ENCODE data around the gene E2F6. TPM values are rescaled to one million over a fixed set of nuclear protein-coding genes. Genes with fewer than 3 reads are reported as not detected.

Gene E2F6
- total and polyA plus RNA-seq, 2 of the 8 experiments (the other 6 are each of a cell fraction or from before 2014, with no cell fraction given): 8.3 to 14.9 TPM

DNA sequence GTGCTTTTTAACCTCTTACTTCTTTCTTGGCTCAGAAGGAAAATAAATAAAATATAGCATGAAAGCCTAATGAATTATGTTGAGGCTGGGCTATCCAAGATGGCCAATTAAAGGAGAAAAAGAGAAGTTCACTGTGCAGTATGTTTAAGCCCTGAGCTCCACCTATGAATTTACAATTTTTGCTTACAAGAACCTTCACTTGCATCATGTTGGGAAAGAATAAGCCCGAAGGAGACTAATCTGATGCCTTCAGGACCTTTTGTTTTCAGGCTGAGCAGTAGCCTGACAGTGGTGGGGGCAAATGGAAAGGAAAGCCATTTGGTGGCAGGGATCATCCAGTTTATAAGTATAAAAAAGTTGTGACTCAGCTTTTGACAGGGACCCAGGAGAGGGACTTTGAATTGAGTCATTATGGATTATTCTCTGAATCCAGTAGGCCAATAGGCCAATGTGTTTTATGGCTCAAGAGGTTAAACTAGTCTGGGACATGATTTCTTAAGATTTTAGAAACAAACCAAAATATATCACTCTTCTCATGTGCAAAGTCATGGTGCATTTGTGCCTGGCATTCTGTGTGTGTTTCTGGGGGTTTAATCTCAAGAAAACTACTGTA, 56.9 kb downstream of the E2F6 start:
- H2BK15ac ChIP-seq (ENCODE audit: low read length): no peak overlapping the region
- H3K56ac ChIP-seq (replicated peaks; ENCODE audit: insufficient read length, low read depth, low read length): no peak overlapping the region
- H3K23me2 ChIP-seq (ENCODE audit: low read depth, low read length): no peaks in the 10 kb centered on the region
- H3K27me3 ChIP-seq (replicated peaks in 1 of 4; ENCODE audit: control insufficient read depth in 3 of 4, extremely low read depth in 1 of 4, insufficient read depth in 3 of 4, low read length in 3 of 4): no peaks in the 10 kb centered on the region
- no peak overlapping the region for H3K18ac ChIP-seq (ENCODE audit: extremely low read depth, low read length)
- H3K36me3 ChIP-seq (ENCODE audit: control insufficient read depth in 2 of 4, insufficient read depth in 4 of 4, low read length in 3 of 4): no peaks in the 10 kb centered on the region
- H4K5ac ChIP-seq (ENCODE audit: insufficient read length, low read depth, low read length): no peak overlapping the region
- no peak overlapping the region for H3K27ac ChIP-seq (ENCODE audit: low read depth, low read length)
- no peaks in the 10 kb centered on the region for H4K20me1 ChIP-seq (replicated peaks in 1 of 2; ENCODE audit: control insufficient read depth in 1 of 2, insufficient read depth in 2 of 2, low read length in 2 of 2)
- no peak for FAIRE-seq
- H3K4me3 ChIP-seq (ENCODE audit: extremely low read depth in 1 of 4, insufficient read depth in 2 of 4, low read depth in 3 of 4, low read length in 4 of 4): no peak overlapping the region
- H2AK5ac ChIP-seq (ENCODE audit: low read depth, low read length): no peak overlapping the region
- no peak overlapping the region for H3K9ac ChIP-seq (replicated peaks in 1 of 4; ENCODE audit: extremely low read depth in 1 of 4, low read depth in 3 of 4, low read length in 3 of 4)
- H2BK120ac ChIP-seq (replicated peaks; ENCODE audit: low read depth, low read length): no peak overlapping the region
- no peaks in the 10 kb centered on the region for H3K9me3 ChIP-seq (ENCODE audit: insufficient read depth in 2 of 2, low read depth in 1 of 2, low read length in 1 of 2)
- H3K23ac ChIP-seq (ENCODE audit: insufficient read length): no peak overlapping the region
- ChIA-PET CTCF (ENCODE audit: partially characterized antibody) (interaction anchor here (0.6 to 3.2 kb wide), 8 partner anchors 9 to 277 kb away, joined by 3 to 12 read pairs (median 6); a partner anchor contains a TSS), POLR2A (ENCODE audit: partially characterized antibody) (no interaction called here)
- H2AFZ ChIP-seq (ENCODE audit: low read length): no peak overlapping the region
- TF ChIP-seq ZNF274 (IDR thresholded peaks at IDR 0.05; ENCODE audit: borderline replicate concordance, extremely low read depth, low read length) (no peak), NANOG (IDR thresholded peaks at IDR 0.05; ENCODE audit: insufficient read depth, low read depth, low read length, poor library complexity, severe bottlenecking) (no peak), RXRA (IDR thresholded peaks at IDR 0.05; ENCODE audit: insufficient read depth, low read depth, low read length) (no peak), RBBP5 (IDR thresholded peaks at IDR 0.05; ENCODE audit: borderline replicate concordance, low read depth, low read length) (no peak)
- no peak overlapping the region for H4K91ac ChIP-seq (replicated peaks; ENCODE audit: insufficient read length, low read length)
- no peak overlapping the region for H2BK20ac ChIP-seq (ENCODE audit: low read length)
- H3K14ac ChIP-seq (ENCODE audit: insufficient read length): no peak overlapping the region
- H3K79me1 ChIP-seq (ENCODE audit: low read depth, low read length): no peaks in the 10 kb centered on the region
- no peak overlapping the region for H3K4ac ChIP-seq (replicated peaks; ENCODE audit: insufficient read length, low read depth, low read length)
- no peaks in the 10 kb centered on the region for H3K79me2 ChIP-seq (ENCODE audit: control insufficient read depth in 1 of 2, insufficient read depth in 2 of 2, low read length in 2 of 2)
- H2BK5ac ChIP-seq (ENCODE audit: low read depth, low read length): no peak overlapping the region
- H4K8ac ChIP-seq (ENCODE audit: extremely low read depth, insufficient read depth, low read length): no peak overlapping the region
- 79% methylated on average over 1 of the region's 1 CpG; no CpG with 5 or more reads in 1 of the 2 experiments for WGBS, 2 experiments (ENCODE audit: extremely low coverage in 1 of 2, insufficient coverage in 1 of 2, insufficient read length in 1 of 2, insufficient replicate concordance in 2 of 2, low coverage in 1 of 2, low lambda C conversion rate in 2 of 2, missing lambda C conversion rate in 1 of 2)
- DNase-seq (ENCODE audit: low read depth in 1 of 2, low spot score in 2 of 2): no peak
- H3K4me2 ChIP-seq (ENCODE audit: insufficient read depth in 1 of 2, low read depth in 2 of 2, low read length in 2 of 2): no peak overlapping the region
- no peaks in the 10 kb centered on the region for H3K4me1 ChIP-seq (replicated peaks in 1 of 4; ENCODE audit: control insufficient read depth in 3 of 4, insufficient read depth in 4 of 4, low read length in 3 of 4)
- H2BK12ac ChIP-seq (ENCODE audit: low read depth, low read length): no peak overlapping the region

Data from H1 (cell line).